ENCODE data around the gene VPS16. TPM values are rescaled to one million over a fixed set of nuclear protein-coding genes. Genes with fewer than 3 reads are reported as not detected.
A peak's percentile ranks its signal among the peaks of the same experiment; 100 is the strongest.
"Not testable (repeated sequence)": the region's sequence is repeated elsewhere in the genome, so short reads cannot be mapped to it uniquely, and the experiment has no call there.

VPS16 gene
- total RNA-seq, 1 donor from 2014 or later: 63.2 TPM

- DNase-seq (ENCODE audit: low spot score in 2 of 2) (no peak), FAIRE-seq (no peak)
Observed at GRCh38 chr20:2829376-2829775, 11.2 kb upstream of the VPS16 start.

- DNase-seq (ENCODE audit: low spot score in 2 of 2); FAIRE-seq: not testable (repeated sequence)
Observed at GRCh38 chr20:2831206-2831605, 9.3 kb upstream of the VPS16 start.

DNA sequence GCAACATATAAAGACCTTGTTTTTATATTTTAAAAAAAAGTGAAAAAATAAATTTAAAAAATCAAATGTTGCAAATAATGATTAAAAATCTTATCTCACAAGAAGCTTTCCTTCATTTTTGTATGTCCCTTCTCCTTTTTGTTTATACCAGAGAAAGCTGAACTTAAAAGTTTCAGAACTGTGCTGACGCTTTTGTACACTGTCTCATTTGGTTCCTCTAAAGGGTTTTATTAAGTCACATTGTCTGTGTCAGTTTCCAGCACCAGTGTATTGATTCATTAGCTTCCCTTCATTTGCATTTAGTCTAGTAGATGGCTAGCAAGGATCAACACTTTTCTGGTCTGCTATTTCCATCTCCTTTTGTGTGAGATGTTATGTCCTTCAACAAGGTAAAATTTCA, 6.8 kb upstream of the VPS16 start:
- FAIRE-seq (no peak), DNase-seq (ENCODE audit: low spot score in 2 of 2) (no peak)

DNA sequence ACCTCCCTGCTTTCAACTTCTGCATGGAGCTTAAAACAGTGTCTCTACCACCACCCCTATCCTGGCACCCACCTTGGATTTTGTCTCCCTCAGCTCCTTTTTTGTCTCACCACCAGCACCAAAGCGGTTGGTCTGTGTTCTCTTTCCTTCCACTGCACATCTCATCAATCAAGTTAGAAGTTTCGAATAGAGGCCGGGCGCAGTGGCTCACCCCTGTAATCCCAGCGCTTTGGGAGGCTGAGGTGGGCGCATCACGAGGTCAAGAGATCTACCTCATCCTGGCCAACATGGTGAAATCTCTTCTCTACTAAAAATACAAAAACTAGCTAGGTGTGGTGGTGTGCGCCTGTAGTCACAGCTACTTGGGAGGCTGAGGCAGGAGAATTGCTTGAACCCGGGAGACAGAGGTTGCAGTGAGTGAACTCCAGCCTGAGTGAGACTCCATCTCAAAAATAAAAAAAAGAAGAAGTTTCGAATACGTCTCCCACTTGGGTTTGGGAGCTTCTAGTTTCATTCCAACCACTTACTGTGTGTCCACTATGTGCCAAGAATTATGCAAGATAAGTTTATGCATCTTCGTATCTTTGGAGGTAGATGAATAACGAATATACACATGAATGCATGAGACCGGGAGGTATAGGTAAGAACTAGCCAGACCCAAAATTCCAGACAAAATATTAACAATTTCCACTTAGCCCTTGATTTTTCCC, 6.0 kb upstream of the VPS16 start:
- no peak for FAIRE-seq
- no peak for DNase-seq (ENCODE audit: low spot score in 2 of 2)

DNA sequence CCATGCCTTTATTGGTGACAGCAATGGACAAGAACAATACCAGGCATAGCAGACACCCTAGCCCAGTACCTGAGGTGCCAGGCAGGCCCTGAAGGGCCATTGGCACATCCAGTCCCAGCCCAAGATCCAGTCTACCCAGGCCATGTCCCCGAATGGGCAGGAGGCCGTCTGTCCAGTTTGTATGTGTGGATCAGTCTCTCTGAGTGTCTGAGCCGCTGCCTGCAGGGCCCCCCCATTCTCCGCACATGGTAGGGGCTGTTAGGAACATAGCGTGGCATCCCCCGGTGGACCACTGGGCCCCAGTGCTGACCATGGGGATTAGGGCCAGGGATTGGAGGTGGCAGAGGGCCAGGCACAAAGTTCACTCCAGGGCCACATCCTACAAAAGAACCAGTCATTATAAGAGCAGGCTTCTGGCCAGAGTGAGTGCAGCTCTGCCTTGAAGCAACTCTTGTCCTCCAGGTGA, 5.2 kb upstream of the VPS16 start:
- FAIRE-seq (no peak), DNase-seq (ENCODE audit: low spot score in 2 of 2) (no peak)

- no peak for FAIRE-seq
Observed at GRCh38 chr20:2836035-2836434, 4.5 kb upstream of the VPS16 start.

GRCh38 chr20:2837221-2837960, 3.2 kb upstream of the VPS16 start:
- DNase-seq (ENCODE audit: low spot score in 2 of 2): no peak
- no peak for FAIRE-seq

More at GRCh38 chr20:2836035-2836434, 4.5 kb upstream of the VPS16 start:
- no peak for DNase-seq (ENCODE audit: low spot score in 2 of 2)

DNA sequence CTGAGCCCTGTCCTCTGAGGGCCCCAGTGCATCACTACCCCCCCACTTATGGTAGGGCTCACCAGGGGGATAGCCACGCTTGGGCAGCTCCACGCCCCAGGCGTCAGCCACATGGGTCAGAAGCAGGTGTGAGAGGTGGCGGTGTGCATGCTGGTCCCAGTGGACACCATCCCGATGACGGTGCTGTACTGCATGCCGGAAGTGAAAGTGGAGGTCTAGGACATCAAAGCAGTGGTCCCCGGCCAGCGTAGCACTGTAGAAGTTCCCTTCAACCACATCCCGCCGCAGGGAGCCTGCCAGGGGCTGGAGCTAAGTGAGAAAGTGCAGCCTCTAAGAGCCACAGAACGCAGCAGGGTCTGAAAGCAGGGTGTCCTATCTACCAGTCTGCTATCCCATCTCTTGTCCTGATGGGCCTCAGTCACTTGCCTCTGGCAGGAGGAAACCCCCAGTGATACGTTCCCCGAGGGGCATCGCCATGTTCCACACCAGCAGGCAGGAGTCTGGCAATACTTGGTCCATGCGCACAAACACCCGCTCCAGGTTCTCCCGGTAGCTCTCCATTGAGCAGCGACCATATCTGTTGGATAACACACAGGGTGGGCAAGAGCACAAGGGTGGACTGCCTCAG, 2.3 kb upstream of the VPS16 start:
- no peak for DNase-seq (ENCODE audit: low spot score in 2 of 2)
- no peak for FAIRE-seq

- FAIRE-seq (no peak), DNase-seq (ENCODE audit: low spot score in 2 of 2) (peak in 1 of 2 donors; percentile 7)
Observed at GRCh38 chr20:2838847-2839671, 1.5 kb upstream of the VPS16 start.

- peak in 1 of 2 donors; percentile 22 for DNase-seq (ENCODE audit: low spot score in 2 of 2)
- no peak for FAIRE-seq
Observed at GRCh38 chr20:2839732-2840137, 810 bp upstream of the VPS16 start.

DNA sequence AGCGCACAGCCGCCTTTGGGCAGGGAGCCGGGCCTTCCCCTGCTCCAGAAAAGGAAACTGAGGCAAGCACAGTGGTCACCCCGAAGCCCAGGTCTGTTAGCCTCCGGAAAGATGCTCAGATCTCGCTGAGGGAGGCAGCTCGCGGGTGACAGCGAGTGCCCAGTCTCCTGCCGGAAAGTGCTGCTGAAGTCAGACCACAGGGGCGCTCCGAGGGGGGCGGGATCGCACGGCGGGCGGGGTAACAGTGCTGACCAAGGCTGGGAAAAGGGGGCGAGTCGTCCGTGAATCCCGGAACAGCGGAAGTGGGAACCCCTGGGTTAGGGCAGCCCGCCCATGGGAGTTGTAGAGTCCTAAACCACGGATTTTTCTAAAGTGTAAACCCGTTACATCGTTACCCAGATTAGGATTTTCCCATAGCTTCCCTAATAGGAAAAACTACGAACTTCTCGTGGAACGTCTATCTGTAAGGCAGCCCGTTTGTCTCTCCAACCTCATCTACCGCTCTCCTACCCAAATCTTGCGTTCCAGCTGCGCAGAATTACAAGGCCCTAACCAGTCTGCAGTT, 504 bp downstream of the VPS16 start:
- DNase-seq (ENCODE audit: low spot score in 2 of 2): peak in 1 of 2 donors; percentile 62
- FAIRE-seq: no peak

GRCh38 chr20:2845607-2846006, 5.1 kb downstream of the VPS16 start:
- FAIRE-seq (no peak), DNase-seq (ENCODE audit: low spot score in 2 of 2) (no peak)

DNA sequence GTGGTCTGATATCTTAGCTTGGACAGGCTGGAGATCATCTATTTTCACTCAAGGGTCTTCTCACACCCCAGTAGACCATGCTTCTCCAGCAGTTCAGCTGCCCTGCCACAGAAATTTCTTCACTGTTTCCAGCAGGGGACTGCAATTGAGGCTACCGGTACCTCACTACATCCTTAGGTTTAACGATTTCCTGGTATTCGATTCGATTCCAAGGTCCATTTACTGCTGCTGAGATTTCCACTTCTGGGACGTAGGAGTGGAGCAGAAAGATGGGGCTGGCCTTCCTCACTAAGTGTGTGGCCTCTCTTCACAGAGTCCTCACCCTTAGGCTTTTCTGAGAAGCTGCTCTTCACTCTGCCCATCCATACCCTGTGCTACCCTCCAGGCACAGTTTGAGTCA, 6.2 kb downstream of the VPS16 start:
- DNase-seq (ENCODE audit: low spot score in 2 of 2): no peak
- FAIRE-seq: no peak

- no peak for FAIRE-seq
- DNase-seq (ENCODE audit: low spot score in 2 of 2): no peak
Observed at GRCh38 chr20:2847802-2848201, 7.3 kb downstream of the VPS16 start.

DNA sequence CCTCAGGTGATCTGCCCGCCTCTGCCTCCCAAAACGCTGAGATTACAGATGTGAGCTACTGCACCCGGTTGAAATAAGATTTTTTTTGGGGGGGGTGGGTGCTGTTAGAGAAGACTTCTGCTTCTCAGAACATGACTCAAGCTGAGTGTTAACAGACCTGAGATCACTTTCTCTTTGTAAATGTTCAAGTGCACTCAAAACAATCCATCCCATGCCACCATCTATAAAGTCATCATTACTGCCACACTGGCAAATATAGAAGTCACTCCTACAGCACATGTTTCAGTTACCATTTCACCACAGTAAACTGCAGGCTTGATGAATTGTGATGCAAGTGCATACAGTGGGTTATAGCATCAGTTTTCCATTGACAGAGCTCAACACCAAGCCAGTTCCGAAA, 9.0 kb downstream of the VPS16 start:
- FAIRE-seq (no peak), DNase-seq (ENCODE audit: low spot score in 2 of 2) (no peak)

- FAIRE-seq (no peak), DNase-seq (ENCODE audit: low spot score in 2 of 2) (no peak)
Observed at GRCh38 chr20:2851086-2851485, 10.5 kb downstream of the VPS16 start.

DNA sequence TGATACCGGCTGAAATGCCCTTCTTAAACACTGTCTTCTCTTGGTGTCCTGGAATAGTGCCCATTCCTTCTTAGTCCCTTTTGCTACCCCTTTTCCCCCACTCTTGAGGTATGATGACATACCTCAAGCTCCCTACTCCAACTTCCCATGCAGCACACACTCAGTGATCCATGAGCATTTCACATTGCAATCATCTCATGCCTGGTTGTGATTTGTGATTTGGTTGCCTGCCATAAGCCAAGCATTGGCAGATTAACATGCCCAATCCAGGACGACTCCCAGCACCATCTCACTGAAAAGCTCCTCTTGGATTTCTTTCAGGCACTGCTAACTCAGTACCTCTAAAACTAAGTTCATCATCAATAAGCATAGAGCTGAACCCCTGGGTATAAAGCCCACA, 18.0 kb downstream of the VPS16 start:
- no peak for DNase-seq (ENCODE audit: low spot score in 2 of 2)
- FAIRE-seq: no peak

DNA sequence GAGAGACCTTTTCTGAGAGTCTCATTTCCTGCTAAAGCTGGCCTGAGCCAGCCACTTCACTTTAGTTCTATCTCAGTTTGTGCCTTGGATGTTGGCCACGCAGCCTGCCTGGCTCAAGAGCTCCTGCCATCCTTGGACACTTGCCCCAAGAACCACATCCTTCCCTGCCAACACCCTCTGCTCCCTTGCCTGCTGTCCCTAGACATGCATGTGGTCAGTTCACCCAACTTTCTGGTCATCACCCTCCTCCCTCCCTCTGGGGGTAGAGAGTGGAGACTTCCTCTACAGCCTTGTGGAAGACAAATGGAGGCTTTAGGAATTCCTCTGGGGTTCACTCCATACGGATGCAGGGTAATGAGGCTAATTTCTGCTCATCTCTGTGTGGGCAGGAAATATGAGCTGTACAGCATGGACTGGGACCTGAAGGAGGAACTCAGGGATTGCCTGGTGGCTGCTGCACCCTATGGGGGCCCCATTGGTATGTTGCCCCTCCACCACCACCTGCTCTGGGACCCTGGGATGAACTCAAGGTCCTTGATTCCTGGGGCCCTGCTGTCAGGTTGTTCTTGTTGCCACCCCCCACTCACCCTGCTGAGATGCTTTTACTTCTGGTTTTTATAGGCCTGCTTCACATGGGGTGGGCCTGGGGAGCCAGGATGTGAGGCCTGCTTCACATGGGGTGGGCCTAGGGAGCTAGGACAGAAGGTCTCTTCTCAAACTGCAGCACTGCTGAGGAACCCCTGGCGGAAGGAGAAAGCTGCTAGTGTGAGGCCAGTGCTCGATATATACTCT, 19.0 kb downstream of the VPS16 start:
- FAIRE-seq (no peak), DNase-seq (ENCODE audit: low spot score in 2 of 2) (no peak)

DNA sequence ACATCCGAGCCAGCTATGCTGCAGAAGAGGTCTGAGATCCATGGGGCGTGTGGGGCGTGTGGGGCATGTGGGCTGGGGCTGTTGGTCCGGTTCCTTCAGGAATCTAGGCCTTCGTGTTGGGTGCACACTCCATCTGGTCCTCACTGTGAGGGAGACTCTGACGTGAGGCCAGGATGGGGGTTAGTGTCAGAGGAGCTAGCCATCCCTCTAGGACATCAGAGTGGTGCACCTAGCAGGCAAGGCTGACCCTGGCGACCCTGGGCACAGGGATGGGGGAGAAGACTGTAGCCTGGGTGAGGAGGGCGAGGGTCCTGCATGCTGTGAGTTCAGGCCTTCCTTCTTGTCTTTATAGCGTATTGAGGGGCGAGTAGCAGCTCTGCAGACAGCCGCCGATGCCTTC, 24.1 kb downstream of the VPS16 start:
- DNase-seq (ENCODE audit: low spot score in 2 of 2) (no peak), FAIRE-seq (no peak)

Measured in frontal cortex (tissue), 4 donors.